ENCODE measurements around the gene NFATC1.
A peak's percentile ranks its signal among the peaks of the same experiment; 100 is the strongest.

The NFATC1 gene

GRCh38 chr18:79533591-79533990 is 137.9 kb downstream of the NFATC1 start:
- TF ChIP-seq ZNF565 (CRISPR knock-in tag; conservative IDR thresholded peaks at IDR 0.05; ENCODE audit: low read depth) (no peak), PATZ1 (CRISPR knock-in tag; IDR thresholded peaks at IDR 0.05; ENCODE audit: borderline replicate concordance) (no peak), ZNF8 (CRISPR knock-in tag; IDR thresholded peaks at IDR 0.05) (no peak)
- ATAC-seq: no peak

- no peak for ATAC-seq
- TF ChIP-seq PATZ1 (CRISPR knock-in tag; IDR thresholded peaks at IDR 0.05; ENCODE audit: borderline replicate concordance) (no peak), GLIS3 (CRISPR knock-in tag; IDR thresholded peaks at IDR 0.05) (no peak), BACH2 (CRISPR knock-in tag; IDR thresholded peaks at IDR 0.05; ENCODE audit: borderline replicate concordance) (no peak), POU6F1 (CRISPR knock-in tag; IDR thresholded peaks at IDR 0.05; ENCODE audit: borderline replicate concordance, low read depth) (no peak)
Measured at GRCh38 chr18:79534356-79534755, 138.6 kb downstream of the NFATC1 start.

GRCh38 chr18:79537758-79538157 is 142.0 kb downstream of the NFATC1 start:
- no peak for ATAC-seq
- TF ChIP-seq ZNF8 (CRISPR knock-in tag; IDR thresholded peaks at IDR 0.05): peak; percentile 99
- TF ChIP-seq RARB (CRISPR knock-in tag; IDR thresholded peaks at IDR 0.05): no peak
- no peak for TF ChIP-seq BACH2 (CRISPR knock-in tag; IDR thresholded peaks at IDR 0.05; ENCODE audit: borderline replicate concordance)

- TF ChIP-seq ZNF565 (CRISPR knock-in tag; conservative IDR thresholded peaks at IDR 0.05; ENCODE audit: low read depth): no peak
- TF ChIP-seq SNAI2 (CRISPR knock-in tag; IDR thresholded peaks at IDR 0.05): no peak
- no peak for TF ChIP-seq PPARA (CRISPR knock-in tag; IDR thresholded peaks at IDR 0.05; ENCODE audit: borderline replicate concordance)
- no peak for TF ChIP-seq TOX (CRISPR knock-in tag; IDR thresholded peaks at IDR 0.05; ENCODE audit: borderline replicate concordance)
- TF ChIP-seq TSHZ2 (CRISPR knock-in tag; IDR thresholded peaks at IDR 0.05): no peak
- TF ChIP-seq ISL1 (CRISPR knock-in tag; IDR thresholded peaks at IDR 0.05): no peak
- TF ChIP-seq GLIS3 (CRISPR knock-in tag; IDR thresholded peaks at IDR 0.05): no peak
- no peak for TF ChIP-seq ESRRG (CRISPR knock-in tag; IDR thresholded peaks at IDR 0.05)
- TF ChIP-seq RARB (CRISPR knock-in tag; IDR thresholded peaks at IDR 0.05): no peak
- TF ChIP-seq PATZ1 (CRISPR knock-in tag; IDR thresholded peaks at IDR 0.05; ENCODE audit: borderline replicate concordance): no peak
- no peak for TF ChIP-seq CSRNP3 (CRISPR knock-in tag; IDR thresholded peaks at IDR 0.05)
- no peak for TF ChIP-seq OSR1 (CRISPR knock-in tag; IDR thresholded peaks at IDR 0.05)
- no peak for TF ChIP-seq CSDC2 (CRISPR knock-in tag; IDR thresholded peaks at IDR 0.05)
- TF ChIP-seq CREB5 (CRISPR knock-in tag; IDR thresholded peaks at IDR 0.05; ENCODE audit: low read depth): no peak
- no peak for TF ChIP-seq ZFP3 (CRISPR knock-in tag; IDR thresholded peaks at IDR 0.05)
- no peak for ATAC-seq
Measured at GRCh38 chr18:79538635-79539034, 142.9 kb downstream of the NFATC1 start.
